ENCODE measurements around the gene STARD5.

DNA sequence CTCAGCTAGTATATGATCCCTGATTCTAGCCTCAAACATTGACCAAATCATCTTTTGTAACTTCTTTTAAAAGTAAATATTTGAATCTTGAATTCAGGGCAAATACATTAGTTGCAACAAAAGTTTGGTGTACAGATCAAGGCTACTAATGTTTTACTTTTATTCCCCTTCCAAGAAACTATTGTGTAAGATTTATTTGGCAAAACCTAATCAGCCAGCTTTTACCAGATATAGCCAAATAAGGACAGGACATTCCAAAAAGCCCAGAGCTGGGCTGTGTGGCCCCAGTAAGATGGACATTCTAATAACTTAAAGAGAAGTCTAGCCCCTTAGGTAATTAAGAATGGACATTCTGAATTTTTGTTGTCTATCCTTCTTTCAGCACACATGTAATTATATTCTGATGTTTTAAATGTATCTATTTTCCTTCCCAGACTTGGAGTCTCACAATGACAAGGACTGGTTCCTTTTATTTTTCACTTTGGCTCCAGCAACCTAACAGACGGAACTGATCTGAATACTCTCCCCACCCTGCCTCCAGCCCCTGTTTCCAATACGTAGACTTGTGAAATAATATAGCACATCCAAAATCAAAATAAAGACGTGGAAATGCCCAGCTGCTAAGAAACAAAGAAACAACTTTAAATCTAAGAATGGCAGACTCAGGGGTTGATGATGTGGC lies 48.1 kb downstream of the STARD5 start:
- TF ChIP-seq POLR2A (IDR thresholded peaks at IDR 0.05), result no peak
- TF ChIP-seq, protein P1, sequence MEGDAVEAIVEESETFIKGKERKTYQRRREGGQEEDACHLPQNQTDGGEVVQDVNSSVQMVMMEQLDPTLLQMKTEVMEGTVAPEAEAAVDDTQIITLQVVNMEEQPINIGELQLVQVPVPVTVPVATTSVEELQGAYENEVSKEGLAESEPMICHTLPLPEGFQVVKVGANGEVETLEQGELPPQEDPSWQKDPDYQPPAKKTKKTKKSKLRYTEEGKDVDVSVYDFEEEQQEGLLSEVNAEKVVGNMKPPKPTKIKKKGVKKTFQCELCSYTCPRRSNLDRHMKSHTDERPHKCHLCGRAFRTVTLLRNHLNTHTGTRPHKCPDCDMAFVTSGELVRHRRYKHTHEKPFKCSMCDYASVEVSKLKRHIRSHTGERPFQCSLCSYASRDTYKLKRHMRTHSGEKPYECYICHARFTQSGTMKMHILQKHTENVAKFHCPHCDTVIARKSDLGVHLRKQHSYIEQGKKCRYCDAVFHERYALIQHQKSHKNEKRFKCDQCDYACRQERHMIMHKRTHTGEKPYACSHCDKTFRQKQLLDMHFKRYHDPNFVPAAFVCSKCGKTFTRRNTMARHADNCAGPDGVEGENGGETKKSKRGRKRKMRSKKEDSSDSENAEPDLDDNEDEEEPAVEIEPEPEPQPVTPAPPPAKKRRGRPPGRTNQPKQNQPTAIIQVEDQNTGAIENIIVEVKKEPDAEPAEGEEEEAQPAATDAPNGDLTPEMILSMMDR (IDR thresholded peaks at IDR 0.05), result no peak
